ENCODE results near the gene LHPP.

The LHPP gene

DNA sequence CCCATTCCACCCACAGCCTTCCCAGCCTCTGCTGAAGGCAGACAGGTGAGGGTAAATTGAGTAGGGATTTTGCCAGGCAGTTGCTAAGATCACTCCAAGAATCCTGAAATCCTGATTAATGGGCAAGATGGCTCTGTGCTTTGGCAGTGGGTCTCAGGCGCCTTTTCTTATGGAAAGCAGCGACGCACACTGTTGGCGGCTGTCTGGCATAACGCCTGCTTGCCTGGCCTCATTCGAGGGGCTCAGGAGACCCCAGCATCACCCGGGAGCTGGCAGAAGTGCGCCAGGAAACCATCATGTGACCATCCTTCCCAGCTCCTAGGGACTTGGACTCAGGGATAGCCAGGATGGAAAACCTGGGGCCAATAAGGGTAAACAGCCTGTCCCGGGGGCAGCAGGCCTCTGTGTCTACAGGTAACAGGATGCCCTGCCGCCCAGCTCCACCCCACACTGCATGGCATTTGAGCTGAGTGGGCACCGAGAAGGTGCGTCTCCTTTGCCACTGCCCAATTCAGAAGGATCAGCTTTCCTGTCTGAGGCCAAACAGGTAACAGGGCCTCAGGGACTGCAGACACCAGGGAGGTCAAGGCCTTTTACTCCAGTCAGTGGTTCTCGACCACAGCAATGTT, 184.0 kb downstream of the LHPP start:
- Histone ChIP-seq H3K4me1 (ENCODE audit: control insufficient read depth, low read depth, low read length) (peaks cover 4% of the 10 kb centered on the region), H3K4me3 (ENCODE audit: low read length) (no peak overlapping the region), H3K27me3 (ENCODE audit: control insufficient read depth, insufficient read depth, low read length) (no peaks in the 10 kb centered on the region), H3K36me3 (ENCODE audit: control insufficient read depth, low read depth, low read length) (no peaks in the 10 kb centered on the region), H3K9ac (ENCODE audit: low read length) (no peak overlapping the region), H3K27ac (ENCODE audit: low read length) (no peak overlapping the region), H3K9me3 (ENCODE audit: control insufficient read depth, low read depth, low read length) (no peaks in the 10 kb centered on the region)

DNA sequence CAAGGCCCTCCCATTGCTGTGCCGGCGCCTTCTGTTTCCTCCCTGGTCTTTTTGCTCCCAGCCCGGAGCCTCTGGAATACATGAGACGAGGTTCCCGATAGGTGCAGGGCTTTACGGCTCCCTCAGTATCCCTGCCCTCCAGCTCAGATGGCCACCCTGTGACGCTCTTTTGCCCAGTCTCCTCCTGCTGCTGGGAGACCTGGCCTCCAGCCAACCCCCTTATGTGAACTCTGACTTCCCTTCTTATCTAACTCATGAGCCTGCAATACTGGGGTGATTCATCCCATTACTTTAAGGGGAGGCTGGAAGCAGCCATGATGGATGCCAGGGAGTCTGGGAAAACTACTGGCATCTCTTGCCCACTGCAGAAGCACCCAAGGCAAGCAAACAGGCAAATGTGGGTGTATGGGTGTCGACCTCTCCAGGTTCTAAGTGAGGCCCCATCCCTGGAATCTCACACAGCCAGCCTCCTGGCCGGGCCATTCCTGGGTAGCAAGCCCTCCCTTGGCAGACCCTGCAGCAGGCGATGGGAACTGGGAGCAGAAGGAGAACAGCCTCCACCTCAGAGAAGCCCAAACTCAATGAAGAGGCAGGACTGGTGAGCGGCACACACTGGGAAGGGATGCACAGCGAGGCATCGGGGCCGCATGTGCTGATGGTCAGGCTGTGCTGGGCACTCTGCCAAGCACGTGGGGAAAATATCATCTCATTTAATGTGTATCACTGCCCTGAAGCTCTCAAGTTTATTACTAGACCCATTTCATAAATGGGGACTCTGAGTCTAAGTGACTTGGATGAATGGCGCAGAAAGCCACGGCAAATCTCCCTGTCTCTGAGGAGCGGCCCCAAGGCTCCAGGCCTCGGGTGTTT, 185.1 kb downstream of the LHPP start:
- no peak overlapping the region for H3K9ac ChIP-seq (ENCODE audit: low read length)
- H3K4me1 ChIP-seq (ENCODE audit: control insufficient read depth, low read depth, low read length): peaks cover 7% of the 10 kb centered on the region
- H3K27me3 ChIP-seq (ENCODE audit: control insufficient read depth, insufficient read depth, low read length): no peaks in the 10 kb centered on the region
- H3K4me3 ChIP-seq (ENCODE audit: low read length): no peak overlapping the region
- no peak overlapping the region for H3K27ac ChIP-seq (ENCODE audit: low read length)
- no peaks in the 10 kb centered on the region for H3K36me3 ChIP-seq (ENCODE audit: control insufficient read depth, low read depth, low read length)
- no peaks in the 10 kb centered on the region for H3K9me3 ChIP-seq (ENCODE audit: control insufficient read depth, low read depth, low read length)

DNA sequence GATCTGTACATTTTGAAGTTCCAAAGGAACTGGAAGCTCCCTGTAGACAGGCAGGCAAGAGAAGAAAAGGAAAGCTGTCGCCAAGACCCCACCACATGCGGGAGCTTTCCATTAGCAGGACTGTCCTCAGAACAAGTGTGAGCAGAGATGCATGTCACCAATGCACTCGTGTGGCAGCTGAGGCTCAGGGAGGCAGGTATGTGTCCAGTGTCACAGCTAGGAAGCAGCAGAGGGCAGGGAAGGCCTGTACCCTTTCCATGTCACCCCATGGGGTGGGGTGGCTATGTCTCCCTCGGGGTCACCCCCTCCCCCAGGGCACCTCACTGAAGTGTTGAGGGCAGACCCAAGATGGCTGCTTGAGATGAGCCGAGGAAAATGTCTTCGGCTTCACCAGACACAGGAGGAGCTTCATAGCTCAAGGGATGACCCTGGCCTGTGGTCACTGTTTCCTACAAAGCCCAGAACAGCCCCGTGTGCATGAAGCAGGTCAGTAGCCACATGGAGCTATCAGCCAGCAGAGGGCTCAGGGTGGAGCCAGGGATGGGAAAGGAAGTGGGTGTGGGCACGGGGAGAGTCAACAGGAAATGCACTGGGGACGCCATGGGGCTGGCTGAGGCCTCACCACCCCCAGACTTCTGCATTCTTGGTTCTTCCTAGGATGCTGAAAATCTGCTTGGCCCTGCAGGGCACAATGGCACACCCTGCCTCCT, 186.0 kb downstream of the LHPP start:
- Histone ChIP-seq H3K4me1 (ENCODE audit: control insufficient read depth, low read depth, low read length) (peaks cover 7% of the 10 kb centered on the region), H3K4me3 (ENCODE audit: low read length) (no peak overlapping the region), H3K9me3 (ENCODE audit: control insufficient read depth, low read depth, low read length) (no peaks in the 10 kb centered on the region), H3K9ac (ENCODE audit: low read length) (no peak overlapping the region), H3K36me3 (ENCODE audit: control insufficient read depth, low read depth, low read length) (no peaks in the 10 kb centered on the region), H3K27me3 (ENCODE audit: control insufficient read depth, insufficient read depth, low read length) (no peaks in the 10 kb centered on the region), H3K27ac (ENCODE audit: low read length) (no peak overlapping the region)

- Histone ChIP-seq H3K36me3 (ENCODE audit: control insufficient read depth, low read depth, low read length) (no peaks in the 10 kb centered on the region), H3K4me3 (ENCODE audit: low read length) (no peak overlapping the region), H3K4me1 (ENCODE audit: control insufficient read depth, low read depth, low read length) (peaks cover 7% of the 10 kb centered on the region), H3K27ac (ENCODE audit: low read length) (no peak overlapping the region), H3K9ac (ENCODE audit: low read length) (no peak overlapping the region), H3K27me3 (ENCODE audit: control insufficient read depth, insufficient read depth, low read length) (no peaks in the 10 kb centered on the region), H3K9me3 (ENCODE audit: control insufficient read depth, low read depth, low read length) (no peaks in the 10 kb centered on the region)
Measured at GRCh38 chr10:124648131-124648475, 186.5 kb downstream of the LHPP start.

- H3K9ac ChIP-seq (ENCODE audit: low read length): no peak overlapping the region
- H3K9me3 ChIP-seq (ENCODE audit: control insufficient read depth, low read depth, low read length): no peaks in the 10 kb centered on the region
- H3K27ac ChIP-seq (ENCODE audit: low read length): no peak overlapping the region
- no peaks in the 10 kb centered on the region for H3K36me3 ChIP-seq (ENCODE audit: control insufficient read depth, low read depth, low read length)
- no peak overlapping the region for H3K4me3 ChIP-seq (ENCODE audit: low read length)
- no peaks in the 10 kb centered on the region for H3K27me3 ChIP-seq (ENCODE audit: control insufficient read depth, insufficient read depth, low read length)
- peaks cover 7% of the 10 kb centered on the region for H3K4me1 ChIP-seq (ENCODE audit: control insufficient read depth, low read depth, low read length)
Measured at GRCh38 chr10:124648738-124649137, 187.1 kb downstream of the LHPP start.

DNA sequence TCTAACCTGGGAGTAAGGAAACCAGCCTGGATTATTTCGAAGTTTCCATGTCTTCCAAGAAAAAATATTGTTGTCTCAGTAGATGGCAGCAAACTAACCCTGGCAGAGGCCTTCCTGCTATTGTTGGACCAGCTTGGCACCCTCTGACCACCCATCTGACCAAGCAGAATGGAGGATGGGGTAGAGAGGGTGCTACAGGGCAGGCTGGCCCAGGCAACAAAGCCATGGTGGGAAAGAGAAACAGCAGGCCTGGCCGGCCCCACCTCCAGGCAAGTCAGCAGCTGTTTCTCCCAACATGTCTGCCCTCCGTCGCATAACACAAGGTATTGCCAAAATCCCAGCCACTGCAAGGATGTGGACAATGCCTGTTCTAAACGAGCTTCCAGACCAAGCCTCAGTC, 187.6 kb downstream of the LHPP start:
- Histone ChIP-seq H3K27me3 (ENCODE audit: control insufficient read depth, insufficient read depth, low read length) (no peaks in the 10 kb centered on the region), H3K27ac (ENCODE audit: low read length) (no peak overlapping the region), H3K9me3 (ENCODE audit: control insufficient read depth, low read depth, low read length) (no peaks in the 10 kb centered on the region), H3K4me1 (ENCODE audit: control insufficient read depth, low read depth, low read length) (peaks cover 7% of the 10 kb centered on the region), H3K4me3 (ENCODE audit: low read length) (no peak overlapping the region), H3K36me3 (ENCODE audit: control insufficient read depth, low read depth, low read length) (no peaks in the 10 kb centered on the region), H3K9ac (ENCODE audit: low read length) (no peak overlapping the region)

GRCh38 chr10:124650263-124650662, 188.6 kb downstream of the LHPP start:
- no peak overlapping the region for H3K4me3 ChIP-seq (ENCODE audit: low read length)
- no peaks in the 10 kb centered on the region for H3K36me3 ChIP-seq (ENCODE audit: control insufficient read depth, low read depth, low read length)
- no peaks in the 10 kb centered on the region for H3K27me3 ChIP-seq (ENCODE audit: control insufficient read depth, insufficient read depth, low read length)
- H3K4me1 ChIP-seq (ENCODE audit: control insufficient read depth, low read depth, low read length): peaks cover 7% of the 10 kb centered on the region
- H3K9ac ChIP-seq (ENCODE audit: low read length): no peak overlapping the region
- H3K27ac ChIP-seq (ENCODE audit: low read length): no peak overlapping the region
- H3K9me3 ChIP-seq (ENCODE audit: control insufficient read depth, low read depth, low read length): no peaks in the 10 kb centered on the region

- Histone ChIP-seq H3K4me3 (ENCODE audit: low read length) (no peak overlapping the region), H3K36me3 (ENCODE audit: control insufficient read depth, low read depth, low read length) (no peaks in the 10 kb centered on the region), H3K9ac (ENCODE audit: low read length) (no peak overlapping the region), H3K4me1 (ENCODE audit: control insufficient read depth, low read depth, low read length) (peaks cover 7% of the 10 kb centered on the region), H3K27ac (ENCODE audit: low read length) (no peak overlapping the region), H3K9me3 (ENCODE audit: control insufficient read depth, low read depth, low read length) (no peaks in the 10 kb centered on the region), H3K27me3 (ENCODE audit: control insufficient read depth, insufficient read depth, low read length) (no peaks in the 10 kb centered on the region)
Measured at GRCh38 chr10:124650820-124651401, 189.3 kb downstream of the LHPP start.

DNA sequence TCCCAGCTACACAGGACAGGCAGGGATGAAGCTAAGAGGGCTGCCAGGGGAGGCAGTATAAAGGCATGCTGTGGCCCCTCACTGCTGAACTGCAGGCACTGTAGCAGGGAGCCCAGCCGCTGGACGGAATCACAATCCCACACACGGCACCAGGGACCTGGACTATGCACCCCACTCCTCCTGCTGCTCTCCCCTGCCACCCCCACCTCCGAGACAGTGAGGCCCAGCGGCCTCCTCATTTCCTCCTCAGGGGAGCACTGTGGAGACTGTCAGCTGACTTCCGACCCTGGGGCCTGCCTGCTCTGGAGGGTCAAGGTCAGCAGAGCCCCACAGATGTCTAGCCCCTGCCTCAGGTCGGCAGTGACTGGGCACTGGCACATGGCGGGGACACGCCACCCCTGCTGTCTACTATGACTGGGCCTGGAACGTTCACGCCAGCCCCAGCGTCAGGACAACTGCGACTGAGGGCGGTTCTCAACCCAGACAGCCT, 189.8 kb downstream of the LHPP start:
- no peaks in the 10 kb centered on the region for H3K27me3 ChIP-seq (ENCODE audit: control insufficient read depth, insufficient read depth, low read length)
- no peak overlapping the region for H3K27ac ChIP-seq (ENCODE audit: low read length)
- H3K36me3 ChIP-seq (ENCODE audit: control insufficient read depth, low read depth, low read length): no peaks in the 10 kb centered on the region
- no peak overlapping the region for H3K9ac ChIP-seq (ENCODE audit: low read length)
- H3K4me1 ChIP-seq (ENCODE audit: control insufficient read depth, low read depth, low read length): peaks cover 7% of the 10 kb centered on the region
- no peaks in the 10 kb centered on the region for H3K9me3 ChIP-seq (ENCODE audit: control insufficient read depth, low read depth, low read length)
- no peak overlapping the region for H3K4me3 ChIP-seq (ENCODE audit: low read length)

GRCh38 chr10:124652200-124652599, 190.6 kb downstream of the LHPP start:
- Histone ChIP-seq H3K9me3 (ENCODE audit: control insufficient read depth, low read depth, low read length) (no peaks in the 10 kb centered on the region), H3K27me3 (ENCODE audit: control insufficient read depth, insufficient read depth, low read length) (no peaks in the 10 kb centered on the region), H3K36me3 (ENCODE audit: control insufficient read depth, low read depth, low read length) (no peaks in the 10 kb centered on the region), H3K4me3 (ENCODE audit: low read length) (no peak overlapping the region), H3K9ac (ENCODE audit: low read length) (no peak overlapping the region), H3K4me1 (ENCODE audit: control insufficient read depth, low read depth, low read length) (peaks cover 7% of the 10 kb centered on the region), H3K27ac (ENCODE audit: low read length) (no peak overlapping the region)

DNA sequence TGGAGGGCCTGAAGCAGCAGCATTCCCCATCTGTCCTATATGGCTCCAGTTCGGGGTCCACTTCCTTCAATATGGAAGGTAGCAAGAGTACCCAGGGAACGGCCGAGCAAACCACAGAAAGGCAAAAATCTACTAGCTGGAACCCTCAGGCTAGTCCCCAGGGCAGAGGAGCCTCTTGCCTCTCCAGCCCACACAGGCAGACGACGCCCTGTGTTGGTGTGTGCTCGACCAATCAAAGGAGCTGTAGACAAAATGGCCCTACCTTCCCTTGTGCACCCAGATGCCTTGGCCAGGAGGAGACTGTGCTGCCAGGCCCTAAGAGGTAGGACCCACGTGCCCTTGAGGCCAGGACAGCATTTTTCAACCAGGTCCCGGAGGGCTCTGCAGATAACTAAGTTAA, 191.1 kb downstream of the LHPP start:
- no peak overlapping the region for H3K4me3 ChIP-seq (ENCODE audit: low read length)
- H3K27ac ChIP-seq (ENCODE audit: low read length): no peak overlapping the region
- H3K27me3 ChIP-seq (ENCODE audit: control insufficient read depth, insufficient read depth, low read length): no peaks in the 10 kb centered on the region
- H3K4me1 ChIP-seq (ENCODE audit: control insufficient read depth, low read depth, low read length): peaks cover 7% of the 10 kb centered on the region
- H3K36me3 ChIP-seq (ENCODE audit: control insufficient read depth, low read depth, low read length): no peaks in the 10 kb centered on the region
- no peaks in the 10 kb centered on the region for H3K9me3 ChIP-seq (ENCODE audit: control insufficient read depth, low read depth, low read length)
- H3K9ac ChIP-seq (ENCODE audit: low read length): no peak overlapping the region
